ENCODE data around the gene CEP128. TPM values are rescaled to one million over a fixed set of nuclear protein-coding genes. Genes with fewer than 3 reads are reported as not detected.

The CEP128 gene
- total and polyA plus RNA-seq, 2 experiments from 2014 or later: 7.6 to 17.6 TPM

DNA sequence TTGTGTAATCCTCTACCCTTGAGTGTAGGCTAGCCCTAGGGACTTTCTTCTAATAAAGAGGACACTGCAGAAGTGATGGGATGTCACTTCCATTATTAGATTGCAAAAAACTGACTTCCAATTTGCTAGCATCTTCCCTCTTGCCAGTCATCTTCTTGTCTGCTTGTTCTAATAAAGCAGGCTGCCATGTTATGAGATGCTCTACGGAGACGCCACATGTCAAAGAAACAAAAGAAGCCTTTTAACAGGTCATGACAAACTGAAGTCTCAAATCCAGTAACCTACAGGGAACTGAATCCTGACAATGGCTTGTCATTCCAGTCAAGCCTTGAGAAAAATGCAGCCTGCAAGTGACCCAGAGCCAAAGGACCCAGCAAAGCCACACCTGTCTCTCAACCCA is 76.0 kb downstream of the CEP128 start (continued):
- TF ChIP-seq JUNB (IDR thresholded peaks at IDR 0.05; ENCODE audit: unreplicated experiment) (no peak), EZH2 (IDR thresholded peaks at IDR 0.05; ENCODE audit: low read depth, unreplicated experiment) (no peak)

DNA sequence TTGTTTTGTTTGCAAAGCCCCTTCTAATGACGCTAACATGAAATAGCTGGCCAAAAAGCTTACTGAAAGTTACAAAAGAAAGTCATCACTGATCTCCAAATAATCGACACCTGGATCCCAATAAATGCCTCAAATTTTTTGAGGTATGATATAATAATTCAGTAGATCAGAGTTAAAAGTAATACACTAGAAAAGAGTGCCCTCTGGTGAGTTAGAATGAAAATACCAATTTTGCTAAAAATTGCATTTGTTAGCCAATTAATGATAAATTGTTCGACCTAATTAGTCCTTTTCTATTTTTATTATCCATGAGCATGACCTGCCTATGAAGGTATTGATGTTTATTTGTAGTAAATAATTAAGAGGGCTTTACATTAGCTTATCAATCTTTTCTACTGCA is 78.6 kb downstream of the CEP128 start:
- peaks cover 8% of the 10 kb centered on the region for H3K9me3 Mint-ChIP-seq
- no peaks in the 10 kb centered on the region for H3K79me2 ChIP-seq (replicated peaks; ENCODE audit: insufficient read depth)
- no peaks in the 10 kb centered on the region for H3K27me3 ChIP-seq (ENCODE audit: insufficient read depth)
- no peaks in the 10 kb centered on the region for H3K27me3 Mint-ChIP-seq (ENCODE audit: insufficient read depth, low read depth, poor library complexity)
- no peak overlapping the region for H3K27ac ChIP-seq (ENCODE audit: low read depth)
- no peaks in the 10 kb centered on the region for H3K4me1 ChIP-seq (ENCODE audit: insufficient read depth)
- H3F3A ChIP-seq (replicated peaks; ENCODE audit: low read depth): no peaks in the 10 kb centered on the region
- no peaks in the 10 kb centered on the region for H4K20me1 ChIP-seq (replicated peaks; ENCODE audit: insufficient read depth)
- H3K4me3 ChIP-seq: no peak overlapping the region
- no peaks in the 10 kb centered on the region for H3K4me1 Mint-ChIP-seq
- no peak overlapping the region for H3K4me3 Mint-ChIP-seq
- ATAC-seq (no peak), DNase-seq (ENCODE audit: low spot score) (no peak)
- H3K36me3 Mint-ChIP-seq (ENCODE audit: low read depth): peaks cover 8% of the 10 kb centered on the region; the same call in 2 of the 3 replicates
- H3K9me2 ChIP-seq (ENCODE audit: insufficient read depth): no peaks in the 10 kb centered on the region
- H2AFZ ChIP-seq: no peak overlapping the region
- H3K27ac Mint-ChIP-seq: no peak overlapping the region
- H3K36me3 ChIP-seq (ENCODE audit: insufficient read depth): no peaks in the 10 kb centered on the region
- H3K4me2 ChIP-seq: no peak overlapping the region
- TF ChIP-seq, protein P1, sequence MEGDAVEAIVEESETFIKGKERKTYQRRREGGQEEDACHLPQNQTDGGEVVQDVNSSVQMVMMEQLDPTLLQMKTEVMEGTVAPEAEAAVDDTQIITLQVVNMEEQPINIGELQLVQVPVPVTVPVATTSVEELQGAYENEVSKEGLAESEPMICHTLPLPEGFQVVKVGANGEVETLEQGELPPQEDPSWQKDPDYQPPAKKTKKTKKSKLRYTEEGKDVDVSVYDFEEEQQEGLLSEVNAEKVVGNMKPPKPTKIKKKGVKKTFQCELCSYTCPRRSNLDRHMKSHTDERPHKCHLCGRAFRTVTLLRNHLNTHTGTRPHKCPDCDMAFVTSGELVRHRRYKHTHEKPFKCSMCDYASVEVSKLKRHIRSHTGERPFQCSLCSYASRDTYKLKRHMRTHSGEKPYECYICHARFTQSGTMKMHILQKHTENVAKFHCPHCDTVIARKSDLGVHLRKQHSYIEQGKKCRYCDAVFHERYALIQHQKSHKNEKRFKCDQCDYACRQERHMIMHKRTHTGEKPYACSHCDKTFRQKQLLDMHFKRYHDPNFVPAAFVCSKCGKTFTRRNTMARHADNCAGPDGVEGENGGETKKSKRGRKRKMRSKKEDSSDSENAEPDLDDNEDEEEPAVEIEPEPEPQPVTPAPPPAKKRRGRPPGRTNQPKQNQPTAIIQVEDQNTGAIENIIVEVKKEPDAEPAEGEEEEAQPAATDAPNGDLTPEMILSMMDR (conservative IDR thresholded peaks at IDR 0.05; ENCODE audit: low read depth in 2 of 2): peak in 1 of 2 experiments; percentile 32; a peak in 1 of 4 replicates
- no peak for TF ChIP-seq ZNF331 (CRISPR knock-in tag; IDR thresholded peaks at IDR 0.05; ENCODE audit: low read depth)

DNA sequence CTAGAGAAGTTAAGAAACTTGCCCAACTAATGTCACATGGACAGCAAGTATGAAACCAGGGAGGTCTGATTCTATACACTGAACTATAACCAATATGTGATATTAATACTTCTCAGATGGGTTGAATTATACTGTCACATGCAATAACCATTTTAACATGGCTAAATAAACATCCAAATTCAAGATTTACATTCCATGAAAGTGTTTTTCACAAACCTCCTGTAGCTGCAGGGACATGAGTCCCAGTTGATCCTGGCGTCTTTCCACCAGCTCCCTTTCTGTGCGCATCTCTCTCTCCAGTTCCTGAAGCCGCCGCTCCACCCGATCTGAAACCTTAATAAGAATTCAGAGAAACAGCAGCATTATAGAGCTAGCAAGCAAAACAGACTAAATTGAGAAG is 79.0 kb downstream of the CEP128 start:
- H3K36me3 Mint-ChIP-seq (ENCODE audit: low read depth): peaks cover 3% of the 10 kb centered on the region; the same call in 2 of the 3 replicates
- TF ChIP-seq, protein P2, sequence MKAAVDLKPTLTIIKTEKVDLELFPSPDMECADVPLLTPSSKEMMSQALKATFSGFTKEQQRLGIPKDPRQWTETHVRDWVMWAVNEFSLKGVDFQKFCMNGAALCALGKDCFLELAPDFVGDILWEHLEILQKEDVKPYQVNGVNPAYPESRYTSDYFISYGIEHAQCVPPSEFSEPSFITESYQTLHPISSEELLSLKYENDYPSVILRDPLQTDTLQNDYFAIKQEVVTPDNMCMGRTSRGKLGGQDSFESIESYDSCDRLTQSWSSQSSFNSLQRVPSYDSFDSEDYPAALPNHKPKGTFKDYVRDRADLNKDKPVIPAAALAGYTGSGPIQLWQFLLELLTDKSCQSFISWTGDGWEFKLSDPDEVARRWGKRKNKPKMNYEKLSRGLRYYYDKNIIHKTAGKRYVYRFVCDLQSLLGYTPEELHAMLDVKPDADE (IDR thresholded peaks at IDR 0.05): no peak
- TF ChIP-seq NANOG (IDR thresholded peaks at IDR 0.05; ENCODE audit: borderline replicate concordance) (no peak), CREB1 (CRISPR knock-in tag; IDR thresholded peaks at IDR 0.05; ENCODE audit: low read depth) (no peak), ZNF114 (CRISPR knock-in tag; IDR thresholded peaks at IDR 0.05) (no peak)
- no peak overlapping the region for H3K4me3 ChIP-seq

More for the DNA sequence above, 79.0 kb downstream of the CEP128 start:
- Mint-ChIP-seq H3K4me3 (no peak overlapping the region), H3K27me3 (ENCODE audit: insufficient read depth, low read depth, poor library complexity) (no peaks in the 10 kb centered on the region), H3K27ac (no peak overlapping the region), H3K9me3 (peaks cover 3% of the 10 kb centered on the region), H3K4me1 (no peaks in the 10 kb centered on the region)
- H2AFZ ChIP-seq: no peak overlapping the region
- no peaks in the 10 kb centered on the region for H3K27me3 ChIP-seq (ENCODE audit: insufficient read depth)
- H3K36me3 ChIP-seq (ENCODE audit: insufficient read depth): no peaks in the 10 kb centered on the region
- H3K79me2 ChIP-seq (replicated peaks; ENCODE audit: insufficient read depth): no peaks in the 10 kb centered on the region
- H3K4me2 ChIP-seq: no peak overlapping the region
- H3F3A ChIP-seq (replicated peaks; ENCODE audit: low read depth): no peaks in the 10 kb centered on the region
- no peak for ATAC-seq
- no peak for DNase-seq (ENCODE audit: low spot score)
- no peak overlapping the region for H3K27ac ChIP-seq (ENCODE audit: low read depth)
- no peaks in the 10 kb centered on the region for H3K4me1 ChIP-seq (ENCODE audit: insufficient read depth)
- H3K9me2 ChIP-seq (ENCODE audit: insufficient read depth): no peaks in the 10 kb centered on the region
- H4K20me1 ChIP-seq (replicated peaks; ENCODE audit: insufficient read depth): no peaks in the 10 kb centered on the region
